WI38 (cell line): ENCODE data around the gene ADGRD2.

Experiments
- H3K4me3 ChIP-seq: 2 replicates; pipeline ENCODE4 v1.5.1; 2011; ENCODE audit warnings: low read depth, mild to moderate bottlenecking, control low read depth, low read length
- TF ChIP-seq, protein P1 (sequence below): IDR thresholded peaks from 2 replicates; pipeline ENCODE4 v1.5.1; 2012; ENCODE audit warnings: low read depth, mild to moderate bottlenecking, control low read depth, low read length

The ADGRD2 gene

DNA sequence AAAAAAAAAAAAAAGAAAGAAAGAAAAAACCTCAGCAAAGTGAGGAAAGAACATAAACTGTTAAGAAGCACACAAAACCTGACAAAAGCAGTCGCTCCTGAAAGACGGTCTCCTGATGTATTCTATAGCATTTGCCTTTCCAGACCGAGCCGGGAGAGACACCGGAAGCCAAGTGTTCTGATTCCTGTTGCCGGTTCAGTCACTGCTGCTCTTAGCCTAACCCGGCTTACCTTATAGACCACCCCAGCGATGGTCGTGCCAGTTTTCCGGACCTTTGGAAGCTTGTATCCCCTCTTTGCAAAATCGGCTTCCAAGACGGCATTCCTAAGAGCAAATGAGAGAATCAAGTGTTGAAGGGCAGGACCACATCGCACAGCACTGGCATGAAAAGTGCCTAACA, 35.6 kb upstream of the ADGRD2 start:
- peak overlapping the region; percentile 98 for H3K4me3 ChIP-seq
- TF ChIP-seq, protein P1, sequence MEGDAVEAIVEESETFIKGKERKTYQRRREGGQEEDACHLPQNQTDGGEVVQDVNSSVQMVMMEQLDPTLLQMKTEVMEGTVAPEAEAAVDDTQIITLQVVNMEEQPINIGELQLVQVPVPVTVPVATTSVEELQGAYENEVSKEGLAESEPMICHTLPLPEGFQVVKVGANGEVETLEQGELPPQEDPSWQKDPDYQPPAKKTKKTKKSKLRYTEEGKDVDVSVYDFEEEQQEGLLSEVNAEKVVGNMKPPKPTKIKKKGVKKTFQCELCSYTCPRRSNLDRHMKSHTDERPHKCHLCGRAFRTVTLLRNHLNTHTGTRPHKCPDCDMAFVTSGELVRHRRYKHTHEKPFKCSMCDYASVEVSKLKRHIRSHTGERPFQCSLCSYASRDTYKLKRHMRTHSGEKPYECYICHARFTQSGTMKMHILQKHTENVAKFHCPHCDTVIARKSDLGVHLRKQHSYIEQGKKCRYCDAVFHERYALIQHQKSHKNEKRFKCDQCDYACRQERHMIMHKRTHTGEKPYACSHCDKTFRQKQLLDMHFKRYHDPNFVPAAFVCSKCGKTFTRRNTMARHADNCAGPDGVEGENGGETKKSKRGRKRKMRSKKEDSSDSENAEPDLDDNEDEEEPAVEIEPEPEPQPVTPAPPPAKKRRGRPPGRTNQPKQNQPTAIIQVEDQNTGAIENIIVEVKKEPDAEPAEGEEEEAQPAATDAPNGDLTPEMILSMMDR = no peak

DNA sequence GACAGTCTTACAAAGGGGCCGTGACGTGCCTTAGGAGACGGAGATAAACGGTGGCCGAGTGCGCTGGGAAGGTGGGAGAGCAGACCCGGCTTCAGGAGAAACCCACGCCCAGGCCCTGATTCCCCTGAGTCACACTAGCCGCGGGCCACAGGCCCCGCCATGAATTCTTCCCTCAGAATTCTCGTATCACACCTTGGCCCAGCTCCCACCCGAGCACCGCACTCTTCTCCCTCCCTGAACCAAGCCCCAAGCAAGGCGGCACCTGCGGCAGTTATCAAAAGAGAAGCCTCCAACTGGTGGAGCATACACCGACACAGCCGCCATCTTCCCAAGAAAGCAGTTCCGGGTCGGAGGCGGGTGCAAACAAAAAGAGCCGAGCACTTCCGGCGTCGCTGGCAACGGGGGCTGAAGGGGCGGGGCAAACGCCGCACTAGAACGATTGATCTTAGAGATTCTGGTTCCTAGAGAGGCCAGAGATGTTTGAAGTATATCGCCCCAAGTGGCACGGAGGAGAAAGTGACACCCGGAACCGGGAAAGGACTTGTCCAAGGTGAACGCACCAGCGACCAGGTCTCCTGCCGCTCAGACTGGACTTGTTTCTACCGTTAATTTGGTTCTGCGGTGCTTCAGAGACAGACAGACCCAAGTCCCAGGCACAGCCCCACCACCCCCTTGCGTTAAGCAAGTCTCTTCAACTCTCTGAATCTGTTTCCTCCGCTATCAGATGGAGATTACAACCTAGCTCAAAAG, 35.0 kb upstream of the ADGRD2 start, which contains the start of gene PSMB7:
PSMB7 (minus strand) TSS at position 341 of the 750 bp plus-strand sequence; CDS start at position 324, 17 bp downstream.
- peak within 1 kb of the TSS; percentile 98 for H3K4me3 ChIP-seq
- TF ChIP-seq, protein P1 = peak; percentile 71

DNA sequence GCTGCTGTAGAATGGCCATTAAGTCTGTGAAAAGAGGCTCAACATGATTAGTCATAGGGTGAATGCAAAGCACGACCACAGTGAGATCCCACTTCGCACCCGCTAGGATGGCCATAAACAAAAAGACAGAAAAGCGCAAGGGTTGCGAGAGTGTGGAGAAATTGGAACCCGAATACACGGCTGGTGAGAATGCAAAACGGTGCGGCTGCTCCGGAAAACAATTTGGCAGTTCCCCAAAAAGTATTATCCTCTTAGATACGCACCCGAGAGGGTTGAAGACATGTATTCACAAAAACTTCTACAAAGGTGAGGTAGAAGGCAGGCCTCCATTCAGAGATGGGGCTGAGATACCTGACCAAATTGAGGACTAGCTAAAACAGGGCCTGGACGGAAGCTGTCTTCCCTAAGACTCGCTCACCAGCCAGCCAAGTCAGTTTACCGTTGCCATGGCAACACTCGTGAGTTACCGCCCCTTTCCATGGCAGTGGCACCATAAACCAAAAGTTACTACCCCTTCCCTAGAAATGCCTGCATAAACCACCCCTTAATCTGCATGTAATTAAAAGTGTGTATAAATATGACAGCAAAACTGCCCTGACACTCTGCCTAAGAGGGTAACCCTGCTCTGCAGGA, 34.3 kb upstream of the ADGRD2 start:
- no peak overlapping the region for H3K4me3 ChIP-seq
- TF ChIP-seq, protein P1 = no peak

DNA sequence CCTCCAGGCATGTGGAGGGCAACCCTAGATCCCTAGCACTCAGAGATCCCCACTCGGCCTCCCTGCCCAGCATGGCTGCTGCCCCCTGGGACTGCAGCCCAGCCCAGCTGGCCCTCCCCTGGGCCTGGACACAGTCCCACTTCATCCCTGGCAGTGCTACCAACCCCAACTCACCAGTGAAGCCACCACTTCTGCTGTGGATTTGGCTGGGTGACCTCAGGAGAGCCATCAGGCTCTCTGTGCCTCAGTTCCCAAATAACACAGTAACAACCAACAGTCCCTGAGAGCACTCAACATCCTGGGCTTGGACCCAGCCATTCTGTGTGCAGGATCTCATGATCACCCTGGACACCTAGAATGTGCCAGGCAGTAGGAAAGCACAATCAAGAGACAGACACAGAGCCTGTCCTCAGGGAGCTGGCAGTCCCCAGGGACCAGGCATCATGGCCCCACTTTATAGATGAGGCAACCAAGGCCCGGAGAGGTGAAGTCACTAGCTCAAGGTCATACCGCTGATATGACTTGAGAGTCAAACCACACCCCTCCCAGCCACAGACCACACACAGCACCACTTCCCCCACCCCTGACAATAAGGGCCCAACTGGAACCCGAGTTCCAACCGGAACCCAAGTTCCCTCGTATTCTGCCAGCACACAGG, 30.3 kb upstream of the ADGRD2 start:
- TF ChIP-seq, protein P1 = no peak; the same call in 1 of the 2 replicates
- no peak overlapping the region for H3K4me3 ChIP-seq

DNA sequence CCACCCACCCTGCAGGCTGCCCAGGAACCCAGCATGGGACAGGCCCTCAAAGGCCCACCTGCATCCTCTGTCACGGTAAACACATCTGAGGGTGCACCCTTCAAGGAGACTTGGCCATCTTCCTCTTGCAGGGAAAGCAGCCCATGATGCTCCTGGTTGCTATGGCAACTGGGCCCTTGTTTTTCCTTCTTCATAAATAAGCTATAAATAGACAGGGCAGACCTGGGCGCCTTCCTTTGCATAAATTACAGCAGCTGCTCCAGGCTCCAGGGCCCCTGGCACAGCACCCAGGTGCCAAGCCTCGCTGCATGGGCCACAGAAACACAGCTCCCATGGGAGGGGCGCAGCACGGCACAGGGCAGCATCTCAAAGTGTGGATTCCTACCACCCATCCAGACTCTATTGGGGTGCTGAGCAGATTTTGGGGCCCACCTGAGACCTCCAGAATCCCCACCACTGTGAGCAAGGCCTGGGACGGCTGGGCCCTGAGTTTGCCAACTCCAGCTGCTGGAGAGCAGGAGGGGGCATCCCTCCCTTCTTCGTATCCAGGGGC, 29.2 kb upstream of the ADGRD2 start:
- TF ChIP-seq, protein P1 = no peak
- no peak overlapping the region for H3K4me3 ChIP-seq

DNA sequence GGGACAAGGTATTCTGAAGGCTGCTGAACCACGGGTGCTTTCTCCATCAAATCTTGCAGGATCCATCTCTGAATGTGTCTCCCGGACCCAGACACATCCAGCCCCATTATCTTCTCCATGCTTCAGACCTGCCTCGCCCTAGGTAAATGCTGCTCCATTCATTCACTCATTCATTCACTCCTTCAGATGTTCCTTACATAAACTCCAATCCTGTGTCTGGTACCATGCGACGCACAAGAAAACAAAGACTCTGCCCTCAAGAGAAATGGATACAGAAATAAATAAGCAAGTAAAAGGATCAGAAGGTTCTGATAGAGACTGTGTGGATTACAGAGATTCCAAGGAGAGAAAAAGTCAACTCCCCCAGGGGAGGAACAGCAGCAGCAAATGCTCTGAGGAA, 27.1 kb upstream of the ADGRD2 start:
- TF ChIP-seq, protein P1 = no peak
- H3K4me3 ChIP-seq = no peak overlapping the region
